ENCODE data around the gene TXN. TPM values are rescaled to one million over a fixed set of nuclear protein-coding genes. Genes with fewer than 3 reads are reported as not detected.

TXN gene
- total and polyA plus RNA-seq, 2 of the 8 experiments (the other 6 are each of a cell fraction or from before 2014, with no cell fraction given) = 297 to 419 TPM

- TF ChIP-seq, protein P1, sequence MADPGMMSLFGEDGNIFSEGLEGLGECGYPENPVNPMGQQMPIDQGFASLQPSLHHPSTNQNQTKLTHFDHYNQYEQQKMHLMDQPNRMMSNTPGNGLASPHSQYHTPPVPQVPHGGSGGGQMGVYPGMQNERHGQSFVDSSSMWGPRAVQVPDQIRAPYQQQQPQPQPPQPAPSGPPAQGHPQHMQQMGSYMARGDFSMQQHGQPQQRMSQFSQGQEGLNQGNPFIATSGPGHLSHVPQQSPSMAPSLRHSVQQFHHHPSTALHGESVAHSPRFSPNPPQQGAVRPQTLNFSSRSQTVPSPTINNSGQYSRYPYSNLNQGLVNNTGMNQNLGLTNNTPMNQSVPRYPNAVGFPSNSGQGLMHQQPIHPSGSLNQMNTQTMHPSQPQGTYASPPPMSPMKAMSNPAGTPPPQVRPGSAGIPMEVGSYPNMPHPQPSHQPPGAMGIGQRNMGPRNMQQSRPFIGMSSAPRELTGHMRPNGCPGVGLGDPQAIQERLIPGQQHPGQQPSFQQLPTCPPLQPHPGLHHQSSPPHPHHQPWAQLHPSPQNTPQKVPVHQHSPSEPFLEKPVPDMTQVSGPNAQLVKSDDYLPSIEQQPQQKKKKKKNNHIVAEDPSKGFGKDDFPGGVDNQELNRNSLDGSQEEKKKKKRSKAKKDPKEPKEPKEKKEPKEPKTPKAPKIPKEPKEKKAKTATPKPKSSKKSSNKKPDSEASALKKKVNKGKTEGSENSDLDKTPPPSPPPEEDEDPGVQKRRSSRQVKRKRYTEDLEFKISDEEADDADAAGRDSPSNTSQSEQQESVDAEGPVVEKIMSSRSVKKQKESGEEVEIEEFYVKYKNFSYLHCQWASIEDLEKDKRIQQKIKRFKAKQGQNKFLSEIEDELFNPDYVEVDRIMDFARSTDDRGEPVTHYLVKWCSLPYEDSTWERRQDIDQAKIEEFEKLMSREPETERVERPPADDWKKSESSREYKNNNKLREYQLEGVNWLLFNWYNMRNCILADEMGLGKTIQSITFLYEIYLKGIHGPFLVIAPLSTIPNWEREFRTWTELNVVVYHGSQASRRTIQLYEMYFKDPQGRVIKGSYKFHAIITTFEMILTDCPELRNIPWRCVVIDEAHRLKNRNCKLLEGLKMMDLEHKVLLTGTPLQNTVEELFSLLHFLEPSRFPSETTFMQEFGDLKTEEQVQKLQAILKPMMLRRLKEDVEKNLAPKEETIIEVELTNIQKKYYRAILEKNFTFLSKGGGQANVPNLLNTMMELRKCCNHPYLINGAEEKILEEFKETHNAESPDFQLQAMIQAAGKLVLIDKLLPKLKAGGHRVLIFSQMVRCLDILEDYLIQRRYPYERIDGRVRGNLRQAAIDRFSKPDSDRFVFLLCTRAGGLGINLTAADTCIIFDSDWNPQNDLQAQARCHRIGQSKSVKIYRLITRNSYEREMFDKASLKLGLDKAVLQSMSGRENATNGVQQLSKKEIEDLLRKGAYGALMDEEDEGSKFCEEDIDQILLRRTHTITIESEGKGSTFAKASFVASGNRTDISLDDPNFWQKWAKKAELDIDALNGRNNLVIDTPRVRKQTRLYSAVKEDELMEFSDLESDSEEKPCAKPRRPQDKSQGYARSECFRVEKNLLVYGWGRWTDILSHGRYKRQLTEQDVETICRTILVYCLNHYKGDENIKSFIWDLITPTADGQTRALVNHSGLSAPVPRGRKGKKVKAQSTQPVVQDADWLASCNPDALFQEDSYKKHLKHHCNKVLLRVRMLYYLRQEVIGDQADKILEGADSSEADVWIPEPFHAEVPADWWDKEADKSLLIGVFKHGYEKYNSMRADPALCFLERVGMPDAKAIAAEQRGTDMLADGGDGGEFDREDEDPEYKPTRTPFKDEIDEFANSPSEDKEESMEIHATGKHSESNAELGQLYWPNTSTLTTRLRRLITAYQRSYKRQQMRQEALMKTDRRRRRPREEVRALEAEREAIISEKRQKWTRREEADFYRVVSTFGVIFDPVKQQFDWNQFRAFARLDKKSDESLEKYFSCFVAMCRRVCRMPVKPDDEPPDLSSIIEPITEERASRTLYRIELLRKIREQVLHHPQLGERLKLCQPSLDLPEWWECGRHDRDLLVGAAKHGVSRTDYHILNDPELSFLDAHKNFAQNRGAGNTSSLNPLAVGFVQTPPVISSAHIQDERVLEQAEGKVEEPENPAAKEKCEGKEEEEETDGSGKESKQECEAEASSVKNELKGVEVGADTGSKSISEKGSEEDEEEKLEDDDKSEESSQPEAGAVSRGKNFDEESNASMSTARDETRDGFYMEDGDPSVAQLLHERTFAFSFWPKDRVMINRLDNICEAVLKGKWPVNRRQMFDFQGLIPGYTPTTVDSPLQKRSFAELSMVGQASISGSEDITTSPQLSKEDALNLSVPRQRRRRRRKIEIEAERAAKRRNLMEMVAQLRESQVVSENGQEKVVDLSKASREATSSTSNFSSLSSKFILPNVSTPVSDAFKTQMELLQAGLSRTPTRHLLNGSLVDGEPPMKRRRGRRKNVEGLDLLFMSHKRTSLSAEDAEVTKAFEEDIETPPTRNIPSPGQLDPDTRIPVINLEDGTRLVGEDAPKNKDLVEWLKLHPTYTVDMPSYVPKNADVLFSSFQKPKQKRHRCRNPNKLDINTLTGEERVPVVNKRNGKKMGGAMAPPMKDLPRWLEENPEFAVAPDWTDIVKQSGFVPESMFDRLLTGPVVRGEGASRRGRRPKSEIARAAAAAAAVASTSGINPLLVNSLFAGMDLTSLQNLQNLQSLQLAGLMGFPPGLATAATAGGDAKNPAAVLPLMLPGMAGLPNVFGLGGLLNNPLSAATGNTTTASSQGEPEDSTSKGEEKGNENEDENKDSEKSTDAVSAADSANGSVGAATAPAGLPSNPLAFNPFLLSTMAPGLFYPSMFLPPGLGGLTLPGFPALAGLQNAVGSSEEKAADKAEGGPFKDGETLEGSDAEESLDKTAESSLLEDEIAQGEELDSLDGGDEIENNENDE (IDR thresholded peaks at IDR 0.05; ENCODE audit: insufficient replicate concordance, low read length) = no peak
- TF ChIP-seq RXRA (IDR thresholded peaks at IDR 0.05; ENCODE audit: insufficient read depth, low read depth, low read length) (no peak), MAFK (IDR thresholded peaks at IDR 0.05; ENCODE audit: low read depth, low read length) (no peak), SP1 (IDR thresholded peaks at IDR 0.05; ENCODE audit: low read depth, low read length) (no peak), EZH2 (IDR thresholded peaks at IDR 0.05; ENCODE audit: low read depth, low read length, severe bottlenecking) (no peak), RFX5 (IDR thresholded peaks at IDR 0.05; ENCODE audit: borderline replicate concordance, low read depth, low read length) (no peak), BRCA1 (IDR thresholded peaks at IDR 0.05; ENCODE audit: low read depth, low read length) (no peak), ASH2L (IDR thresholded peaks at IDR 0.05; ENCODE audit: low read length) (no peak), TCF12 (IDR thresholded peaks at IDR 0.05; ENCODE audit: low read depth, low read length) (no peak), ZNF274 (IDR thresholded peaks at IDR 0.05; ENCODE audit: borderline replicate concordance, extremely low read depth, low read length) (no peak), KDM1A (IDR thresholded peaks at IDR 0.05; ENCODE audit: borderline replicate concordance, low read length) (no peak)
- TF ChIP-seq, protein P2, sequence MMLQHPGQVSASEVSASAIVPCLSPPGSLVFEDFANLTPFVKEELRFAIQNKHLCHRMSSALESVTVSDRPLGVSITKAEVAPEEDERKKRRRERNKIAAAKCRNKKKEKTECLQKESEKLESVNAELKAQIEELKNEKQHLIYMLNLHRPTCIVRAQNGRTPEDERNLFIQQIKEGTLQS (IDR thresholded peaks at IDR 0.05; ENCODE audit: insufficient read depth, low read depth, low read length) = no peak
These were observed 16.1 kb downstream of the TXN start (continued) for GRCh38 chr9:110240198-110240597.

All from H1 (cell line).